ENCODE results near the gene CREB3L2. TPM values are rescaled to one million over a fixed set of nuclear protein-coding genes. Genes with fewer than 3 reads are reported as not detected.

CREB3L2 gene
- total RNA-seq, 1 experiment from 2014 or later, result 41.2 TPM

GRCh38 chr7:137882806-137883205 lies 119.1 kb downstream of the CREB3L2 start:
- Histone ChIP-seq H3K36me3 (ENCODE audit: low read depth) (peaks cover 30% of the 10 kb centered on the region), H3K27ac (peak overlapping the region; percentile 56), H3K79me2 (ENCODE audit: low read depth) (no peaks in the 10 kb centered on the region), H2AFZ (no peak overlapping the region), H3K27me3 (ENCODE audit: insufficient read depth, low read depth) (no peaks in the 10 kb centered on the region), H3F3A (ENCODE audit: insufficient read depth, low read depth) (peaks cover 11% of the 10 kb centered on the region; the same call in 1 of the 2 replicates), H3K9me3 (ENCODE audit: insufficient read depth, low read depth) (no peaks in the 10 kb centered on the region), H3K4me2 (peak overlapping the region; percentile 47), H4K20me1 (ENCODE audit: insufficient read depth) (no peaks in the 10 kb centered on the region), H3K4me3 (no peak overlapping the region), H3K4me1 (replicated peaks; ENCODE audit: insufficient read depth) (peaks cover 22% of the 10 kb centered on the region), H3K9me2 (ENCODE audit: insufficient read depth) (no peaks in the 10 kb centered on the region)
- ChIA-PET POLR2A (ENCODE audit: unreplicated experiment) (interaction anchor here (0.6 kb wide), 1 partner anchor 12 kb away, joined by 4 read pairs; no protein-coding TSS in a partner anchor), CTCF (no interaction called here)
- no peak for DNase-seq
- no TSS peak for BruUV-seq (replicated peaks)
- intact Hi-C loops (cut with micrococcal nuclease; ENCODE audit: unreplicated experiment), result no loop called here
- TF ChIP-seq CTCF (conservative IDR thresholded peaks at IDR 0.05) (no peak), EZH2 (IDR thresholded peaks at IDR 0.05; ENCODE audit: low read depth) (no peak)

- H2AFZ ChIP-seq, result no peak overlapping the region
Measured at GRCh38 chr7:137882261-137882668, 119.6 kb downstream of the CREB3L2 start.

GRCh38 chr7:137881607-137882260 lies 120.2 kb downstream of the CREB3L2 start:
- Histone ChIP-seq H3K4me1 (replicated peaks; ENCODE audit: insufficient read depth) (peaks cover 22% of the 10 kb centered on the region), H3K27ac (peak overlapping the region; percentile 56; the same call in 1 of the 2 replicates), H3K27me3 (ENCODE audit: insufficient read depth, low read depth) (no peaks in the 10 kb centered on the region), H3K4me2 (peak overlapping the region; percentile 47; the same call in 1 of the 2 replicates), H3F3A (ENCODE audit: insufficient read depth, low read depth) (peaks cover 11% of the 10 kb centered on the region; the same call in 1 of the 2 replicates), H3K4me3 (no peak overlapping the region), H4K20me1 (ENCODE audit: insufficient read depth) (no peaks in the 10 kb centered on the region), H2AFZ (no peak overlapping the region), H3K36me3 (ENCODE audit: low read depth) (peaks cover 30% of the 10 kb centered on the region), H3K79me2 (ENCODE audit: low read depth) (no peaks in the 10 kb centered on the region), H3K9me2 (ENCODE audit: insufficient read depth) (no peaks in the 10 kb centered on the region), H3K9me3 (ENCODE audit: insufficient read depth, low read depth) (no peaks in the 10 kb centered on the region)
- POLR2A ChIA-PET (ENCODE audit: unreplicated experiment), result interaction anchor here (0.5 kb wide), 1 partner anchor 149 kb away, joined by 3 read pairs; no protein-coding TSS in a partner anchor
- DNase-seq, result no peak
- BruUV-seq (replicated peaks), result no TSS peak
- intact Hi-C loops (cut with micrococcal nuclease; ENCODE audit: unreplicated experiment), result no loop called here
- CTCF ChIA-PET, result interaction anchor here (0.8 kb wide), 1 partner anchor 127 kb away, joined by 3 read pairs; no protein-coding TSS in a partner anchor
- TF ChIP-seq CTCF (conservative IDR thresholded peaks at IDR 0.05), result no peak
- TF ChIP-seq EZH2 (IDR thresholded peaks at IDR 0.05; ENCODE audit: low read depth), result no peak

More at GRCh38 chr7:137882261-137882668, 119.6 kb downstream of the CREB3L2 start:
- ChIA-PET POLR2A (ENCODE audit: unreplicated experiment) (interaction anchor here (0.5 to 0.6 kb wide), 2 partner anchors 13 to 148 kb away, joined by 3 to 4 read pairs; no protein-coding TSS in a partner anchor), CTCF (interaction anchor here (0.8 kb wide), 1 partner anchor 127 kb away, joined by 3 read pairs; no protein-coding TSS in a partner anchor)
- Histone ChIP-seq H3K27me3 (ENCODE audit: insufficient read depth, low read depth) (no peaks in the 10 kb centered on the region), H3K79me2 (ENCODE audit: low read depth) (no peaks in the 10 kb centered on the region), H3K9me3 (ENCODE audit: insufficient read depth, low read depth) (no peaks in the 10 kb centered on the region), H3K4me2 (peak overlapping the region; percentile 47), H3K4me1 (replicated peaks; ENCODE audit: insufficient read depth) (peaks cover 22% of the 10 kb centered on the region), H4K20me1 (ENCODE audit: insufficient read depth) (no peaks in the 10 kb centered on the region), H3F3A (ENCODE audit: insufficient read depth, low read depth) (peaks cover 11% of the 10 kb centered on the region; the same call in 1 of the 2 replicates), H3K9me2 (ENCODE audit: insufficient read depth) (no peaks in the 10 kb centered on the region), H3K4me3 (no peak overlapping the region), H3K36me3 (ENCODE audit: low read depth) (peaks cover 30% of the 10 kb centered on the region), H3K27ac (peak overlapping the region; percentile 56)
- intact Hi-C loops (cut with micrococcal nuclease; ENCODE audit: unreplicated experiment), result no loop called here
- BruUV-seq (replicated peaks), result no TSS peak
- DNase-seq, result peak; percentile 77 to 90
- TF ChIP-seq CTCF (conservative IDR thresholded peaks at IDR 0.05), result no peak
- TF ChIP-seq EZH2 (IDR thresholded peaks at IDR 0.05; ENCODE audit: low read depth), result no peak

Measured in PC-9 (cell line).